Mammary epithelial cell (primary cell): ENCODE data around the gene PCSK6.

Experiments
- EZH2 ChIP-seq: IDR thresholded peaks from 2 replicates; pipeline ENCODE4 v1.6.1; 2012; ENCODE audit warnings: low read length, inconsistent platforms, borderline replicate concordance
- TF ChIP-seq, protein P1 (sequence below), 2 donors: IDR thresholded peaks in 1 of 2; conservative IDR thresholded peaks in 1 of 2; 2 replicates each; pipeline ENCODE4 v1.5.1; 2011 to 2012; ENCODE audit warnings: inconsistent platforms in 2 of 2, low read length in 2 of 2, mild to moderate bottlenecking in 2 of 2, control low read depth in 1 of 2, low read depth in 1 of 2; ENCODE audit not compliant: insufficient read depth in 1 of 2; ENCODE audit errors: extremely low read depth in 1 of 2

GRCh38 chr15:101390060-101390459, 99.4 kb downstream of the PCSK6 start:
- TF ChIP-seq, protein P1, sequence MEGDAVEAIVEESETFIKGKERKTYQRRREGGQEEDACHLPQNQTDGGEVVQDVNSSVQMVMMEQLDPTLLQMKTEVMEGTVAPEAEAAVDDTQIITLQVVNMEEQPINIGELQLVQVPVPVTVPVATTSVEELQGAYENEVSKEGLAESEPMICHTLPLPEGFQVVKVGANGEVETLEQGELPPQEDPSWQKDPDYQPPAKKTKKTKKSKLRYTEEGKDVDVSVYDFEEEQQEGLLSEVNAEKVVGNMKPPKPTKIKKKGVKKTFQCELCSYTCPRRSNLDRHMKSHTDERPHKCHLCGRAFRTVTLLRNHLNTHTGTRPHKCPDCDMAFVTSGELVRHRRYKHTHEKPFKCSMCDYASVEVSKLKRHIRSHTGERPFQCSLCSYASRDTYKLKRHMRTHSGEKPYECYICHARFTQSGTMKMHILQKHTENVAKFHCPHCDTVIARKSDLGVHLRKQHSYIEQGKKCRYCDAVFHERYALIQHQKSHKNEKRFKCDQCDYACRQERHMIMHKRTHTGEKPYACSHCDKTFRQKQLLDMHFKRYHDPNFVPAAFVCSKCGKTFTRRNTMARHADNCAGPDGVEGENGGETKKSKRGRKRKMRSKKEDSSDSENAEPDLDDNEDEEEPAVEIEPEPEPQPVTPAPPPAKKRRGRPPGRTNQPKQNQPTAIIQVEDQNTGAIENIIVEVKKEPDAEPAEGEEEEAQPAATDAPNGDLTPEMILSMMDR (conservative IDR thresholded peaks at IDR 0.05 in 1 of 2, IDR thresholded peaks at IDR 0.05 in 1 of 2; ENCODE audit: extremely low read depth in 1 of 2, insufficient read depth in 1 of 2, low read depth in 1 of 2, low read length in 2 of 2) = no peak
- no peak for TF ChIP-seq EZH2
